GM23338 (cell line): Measurements from ENCODE around the gene BANK1. TPM values are rescaled to one million over a fixed set of nuclear protein-coding genes. Genes with fewer than 3 reads are reported as not detected.

ENCODE experiments used
- ATAC-seq: fragments of 200-7000 bp; cut with Tn5 transposase; 3 replicates; pipeline ENCODE4 v1.9.1; 2020
- DNase-seq: peaks from one replicate; pipeline ENCODE4 v3.0.0-alpha.2; 2015; ENCODE audit warnings: low spot score
- H2AFZ ChIP-seq: fragments of 200-600 bp; sonication (generic); 2 replicates; pipeline ENCODE4 v1.8.0; 2016; ENCODE audit warnings: antibody characterized with exemption, mild to moderate bottlenecking, moderate library complexity
- H3F3A ChIP-seq: fragments of 200-600 bp; sonication (generic); replicated peaks from 2 replicates; pipeline ENCODE4 v1.8.0; 2017; ENCODE audit warnings: antibody characterized with exemption, mixed run types, low read depth
- H3K27ac ChIP-seq: fragments of 200-600 bp; sonication (generic); 2 replicates; pipeline ENCODE4 v1.6.1; 2016; ENCODE audit warnings: low read depth
- H3K27me3 ChIP-seq: fragments of 200-600 bp; sonication (generic); 2 replicates; pipeline ENCODE4 v1.8.0; 2016; ENCODE audit warnings: mild to moderate bottlenecking, mixed run types, moderate library complexity; ENCODE audit not compliant: insufficient read depth
- H3K36me3 ChIP-seq: fragments of 200-600 bp; sonication (generic); 2 replicates; pipeline ENCODE4 v1.8.0; 2016; ENCODE audit warnings: mild to moderate bottlenecking; ENCODE audit not compliant: insufficient read depth
- H3K4me1 ChIP-seq: fragments of 200-600 bp; sonication (generic); 2 replicates; pipeline ENCODE4 v1.8.0; 2016; ENCODE audit warnings: mild to moderate bottlenecking, moderate library complexity; ENCODE audit not compliant: insufficient read depth
- H3K4me2 ChIP-seq: fragments of 200-600 bp; sonication (generic); 2 replicates; pipeline ENCODE4 v1.7.1; 2017; ENCODE audit warnings: mixed run types
- H3K4me3 ChIP-seq: fragments of 200-600 bp; sonication (generic); 2 replicates; pipeline ENCODE4 v1.6.1; 2016; ENCODE audit warnings: mixed run types
- H3K79me2 ChIP-seq: fragments of 200-600 bp; sonication (generic); replicated peaks from 2 replicates; pipeline ENCODE4 v1.8.0; 2017; ENCODE audit warnings: mild to moderate bottlenecking; ENCODE audit not compliant: insufficient read depth
- H3K9me2 ChIP-seq: fragments of 200-600 bp; sonication (generic); 2 replicates; pipeline ENCODE4 v1.8.0; 2017; ENCODE audit not compliant: insufficient read depth
- H4K20me1 ChIP-seq: fragments of 200-600 bp; sonication (generic); replicated peaks from 2 replicates; pipeline ENCODE4 v1.8.0; 2017; ENCODE audit warnings: mild to moderate bottlenecking; ENCODE audit not compliant: insufficient read depth
- H3K27ac Mint-ChIP-seq: 2 replicates; pipeline ENCODE4 v1.8.0; 2020; ENCODE audit warnings: inconsistent platforms, mild to moderate bottlenecking, moderate library complexity, mixed read lengths
- H3K27me3 Mint-ChIP-seq: 3 replicates; pipeline ENCODE4 v1.8.0; 2022; ENCODE audit warnings: low read depth, mild to moderate bottlenecking, moderate library complexity, mixed read lengths, inconsistent platforms; ENCODE audit not compliant: insufficient read depth, poor library complexity
- H3K36me3 Mint-ChIP-seq: 3 replicates; pipeline ENCODE4 v1.8.0; 2021; ENCODE audit warnings: low read depth, mild to moderate bottlenecking, inconsistent platforms, moderate library complexity, mixed read lengths
- H3K4me1 Mint-ChIP-seq: 3 replicates; pipeline ENCODE4 v1.8.0; 2020; ENCODE audit warnings: mild to moderate bottlenecking, inconsistent platforms, mixed read lengths
- H3K4me3 Mint-ChIP-seq: 3 replicates; pipeline ENCODE4 v1.8.0; 2021; ENCODE audit warnings: moderate library complexity, mild to moderate bottlenecking, inconsistent platforms, mixed read lengths
- H3K9me3 Mint-ChIP-seq: 3 replicates; pipeline ENCODE4 v1.8.0; 2020; ENCODE audit warnings: moderate library complexity, mild to moderate bottlenecking, inconsistent platforms, mixed read lengths
- CREB1 ChIP-seq: fragments of 250-450 bp; sonication (Bioruptor Pico); IDR thresholded peaks from 2 replicates; pipeline ENCODE4 v1.5.0; 2020; ENCODE audit warnings: low read depth, mild to moderate bottlenecking, moderate library complexity
- CTCF ChIP-seq, 2 experiments: fragments of 200-600 bp in 1 of 2; sonication (generic) in 1 of 2; conservative IDR thresholded peaks; 2 replicates each; pipeline versions ENCODE4 v1.5.1 to v1.6.1; 2016 to 2017; ENCODE audit warnings: antibody characterized with exemption in 2 of 2, low read depth in 2 of 2, mild to moderate bottlenecking in 2 of 2, moderate library complexity in 1 of 2
- ETS1 ChIP-seq: IDR thresholded peaks from 2 replicates; pipeline ENCODE4 v1.6.1; 2016; ENCODE audit warnings: antibody characterized with exemption
- EZH2 ChIP-seq: fragments of 200-600 bp; sonication (generic); IDR thresholded peaks from one replicate; pipeline ENCODE4 v1.8.0; 2017; ENCODE audit warnings: antibody characterized with exemption, mild to moderate bottlenecking, low read depth; ENCODE audit not compliant: unreplicated experiment
- EZH2phosphoT487 ChIP-seq: fragments of 200-600 bp; sonication (generic); IDR thresholded peaks from one replicate; pipeline ENCODE4 v1.8.1; 2018; ENCODE audit warnings: antibody characterized with exemption; ENCODE audit not compliant: unreplicated experiment
- JUNB ChIP-seq: IDR thresholded peaks from one replicate; pipeline ENCODE4 v1.6.1; 2016; ENCODE audit warnings: antibody characterized with exemption; ENCODE audit not compliant: unreplicated experiment
- NANOG ChIP-seq: IDR thresholded peaks from 2 replicates; pipeline ENCODE4 v1.6.1; 2016; ENCODE audit warnings: antibody characterized with exemption, borderline replicate concordance
- POLR2AphosphoS5 ChIP-seq: IDR thresholded peaks from 2 replicates; pipeline ENCODE4 v1.6.1; 2016; ENCODE audit warnings: antibody characterized with exemption, low read depth
- REST ChIP-seq: IDR thresholded peaks from one replicate; pipeline ENCODE4 v1.6.1; 2018; ENCODE audit warnings: antibody characterized with exemption; ENCODE audit not compliant: unreplicated experiment
- STAT1 ChIP-seq: IDR thresholded peaks from one replicate; pipeline ENCODE4 v1.6.1; 2016; ENCODE audit warnings: antibody characterized with exemption; ENCODE audit not compliant: unreplicated experiment
- ZNF114 ChIP-seq: fragments of 250-450 bp; sonication (Bioruptor Pico); IDR thresholded peaks from 2 replicates; pipeline ENCODE4 v1.5.0; 2020; ENCODE audit warnings: mild to moderate bottlenecking, moderate library complexity
- ZNF331 ChIP-seq: fragments of 250-450 bp; sonication (Bioruptor Pico); IDR thresholded peaks from 2 replicates; pipeline ENCODE4 v1.5.0; 2020; ENCODE audit warnings: low read depth, mild to moderate bottlenecking, moderate library complexity
- ZNF462 ChIP-seq: fragments of 250-450 bp; sonication (Bioruptor Pico); IDR thresholded peaks from 2 replicates; pipeline ENCODE4 v1.5.0; 2020; ENCODE audit warnings: mild to moderate bottlenecking, moderate library complexity
- polyA plus RNA-seq: library from polyadenylated mRNA; unstranded; fragments of >200 nt; fragmentation: Nextera tagmentation; extraction: Ambion mirVana; gene quantifications from 2 replicates; pipeline ENCODE4 v1.2.1, GENCODE V29; 2016
- total RNA-seq: library from RNA; depleted of rRNA; stranded (reverse); fragments of >200 nt; shearing (Covaris generic); gene quantifications from 2 replicates; pipeline ENCODE4 v1.2.3, GENCODE V29; 2014

BANK1 gene
- total and polyA plus RNA-seq, 2 experiments from 2014 or later = 0.86 to 0.87 TPM

GRCh38 chr4:101813604-101814003, 23.1 kb downstream of the BANK1 start:
- H3K9me2 ChIP-seq = no peaks in the 10 kb centered on the region
- Mint-ChIP-seq H3K4me1 (no peaks in the 10 kb centered on the region), H3K9me3 (no peaks in the 10 kb centered on the region), H3K27me3 (no peaks in the 10 kb centered on the region), H3K4me3 (no peak overlapping the region), H3K27ac (no peak overlapping the region), H3K36me3 (no peaks in the 10 kb centered on the region)
- no peaks in the 10 kb centered on the region for H4K20me1 ChIP-seq
- no peak overlapping the region for H3K4me3 ChIP-seq
- H3K4me1 ChIP-seq = no peaks in the 10 kb centered on the region
- DNase-seq (no peak), ATAC-seq (no peak)
- no peak for TF ChIP-seq ZNF114
- TF ChIP-seq ETS1 = no peak
- TF ChIP-seq JUNB = no peak
- TF ChIP-seq REST = no peak
- TF ChIP-seq NANOG = no peak
- no peak for TF ChIP-seq ZNF331
- no peak for TF ChIP-seq STAT1
- no peak for TF ChIP-seq POLR2AphosphoS5
- no peak for TF ChIP-seq ZNF462 (CRISPR knock-in tag)
- no peak for TF ChIP-seq CTCF (conservative IDR thresholded peaks at IDR 0.05; ENCODE audit: low read depth in 2 of 2)
- TF ChIP-seq EZH2phosphoT487 = no peak
- no peak for TF ChIP-seq EZH2
- TF ChIP-seq CREB1 (CRISPR knock-in tag) = no peak
- no peak overlapping the region for H2AFZ ChIP-seq
- H3K36me3 ChIP-seq = no peaks in the 10 kb centered on the region
- no peak overlapping the region for H3K27ac ChIP-seq
- H3K79me2 ChIP-seq = no peaks in the 10 kb centered on the region
- H3F3A ChIP-seq = no peaks in the 10 kb centered on the region
- no peak overlapping the region for H3K4me2 ChIP-seq
- H3K27me3 ChIP-seq = no peaks in the 10 kb centered on the region
